ENCODE results near the gene GALNT13.
"Not testable (repeated sequence)": the region's sequence is repeated elsewhere in the genome, so short reads cannot be mapped to it uniquely, and the experiment has no call there.

The GALNT13 gene

DNA sequence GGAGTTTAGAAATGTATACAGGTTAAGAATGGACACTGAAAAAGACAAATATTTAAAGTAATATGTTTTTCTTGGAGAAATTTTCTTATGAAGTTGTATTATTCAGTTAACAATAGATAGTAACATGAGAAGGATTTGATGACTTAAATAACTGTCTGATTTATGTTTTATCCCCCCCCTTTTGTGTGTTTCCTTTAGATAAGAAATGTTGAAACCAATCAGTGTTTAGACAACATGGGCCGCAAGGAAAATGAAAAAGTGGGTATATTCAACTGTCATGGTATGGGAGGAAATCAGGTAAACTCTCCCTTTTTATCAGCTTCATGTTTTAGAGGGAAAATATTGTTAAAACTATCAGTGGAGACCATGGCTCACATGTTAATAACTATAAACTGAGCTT, 537.1 kb downstream of the GALNT13 start:
- no peak for DNase-seq (ENCODE audit: low read depth)

DNA sequence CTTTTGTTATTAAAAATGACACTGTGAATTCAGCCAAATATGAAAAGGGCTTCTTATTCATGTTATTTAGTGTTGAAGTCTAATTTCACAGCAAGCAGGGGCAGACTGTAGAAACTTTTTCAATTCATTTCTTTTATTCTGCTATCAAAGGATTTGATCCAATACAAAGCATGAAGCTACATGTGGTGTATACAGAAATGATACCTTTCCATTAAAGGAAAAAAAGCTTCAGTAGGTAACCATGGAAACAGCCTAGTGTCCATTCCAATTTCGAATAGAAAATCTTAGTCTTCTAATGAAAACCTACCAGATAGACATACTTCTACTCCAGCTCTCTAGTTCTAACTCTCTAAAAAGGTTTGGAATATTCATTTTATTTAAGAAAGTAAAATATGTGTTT, 550.5 kb downstream of the GALNT13 start:
- DNase-seq (ENCODE audit: low read depth), result no peak

DNA sequence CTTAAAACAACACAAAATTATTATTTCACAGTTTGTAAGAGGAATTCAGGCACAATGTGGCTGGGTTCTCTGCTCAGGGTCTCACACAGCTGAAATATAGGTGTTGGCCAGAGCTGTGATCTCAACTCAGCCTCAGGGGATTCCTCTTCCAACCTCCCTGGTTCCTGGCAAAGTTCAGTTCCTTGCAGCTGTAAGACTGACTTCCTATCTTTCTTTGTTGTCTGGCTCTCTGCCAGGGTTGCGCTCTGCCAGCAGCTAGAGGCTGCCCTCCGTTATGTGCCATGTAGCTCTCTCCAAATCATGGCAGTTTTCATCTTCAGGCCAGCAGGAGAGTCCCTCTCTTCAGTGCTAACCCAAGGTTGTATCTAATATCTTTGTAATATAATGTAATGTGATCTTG, 554.3 kb downstream of the GALNT13 start:
- DNase-seq (ENCODE audit: low read depth), result no peak

DNA sequence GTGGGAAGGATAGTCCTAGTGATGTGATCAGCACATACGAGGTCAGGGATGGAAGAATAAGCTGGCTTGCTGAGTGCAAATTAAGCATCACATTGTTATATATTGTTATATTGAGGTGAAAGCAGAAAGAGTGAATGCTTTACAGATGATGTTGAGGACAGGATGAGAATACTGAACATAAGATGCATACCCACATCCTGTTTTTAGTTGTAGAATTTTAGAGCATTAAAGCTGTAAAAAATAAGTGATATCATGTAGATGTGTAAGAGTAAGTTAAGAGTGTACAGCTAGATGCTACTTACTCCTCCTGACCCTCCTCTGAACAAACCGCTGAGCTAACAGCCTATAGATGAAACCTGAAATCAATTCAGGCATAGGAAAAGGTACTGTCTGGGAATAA, 555.7 kb downstream of the GALNT13 start:
- DNase-seq (ENCODE audit: low read depth), result no peak

DNA sequence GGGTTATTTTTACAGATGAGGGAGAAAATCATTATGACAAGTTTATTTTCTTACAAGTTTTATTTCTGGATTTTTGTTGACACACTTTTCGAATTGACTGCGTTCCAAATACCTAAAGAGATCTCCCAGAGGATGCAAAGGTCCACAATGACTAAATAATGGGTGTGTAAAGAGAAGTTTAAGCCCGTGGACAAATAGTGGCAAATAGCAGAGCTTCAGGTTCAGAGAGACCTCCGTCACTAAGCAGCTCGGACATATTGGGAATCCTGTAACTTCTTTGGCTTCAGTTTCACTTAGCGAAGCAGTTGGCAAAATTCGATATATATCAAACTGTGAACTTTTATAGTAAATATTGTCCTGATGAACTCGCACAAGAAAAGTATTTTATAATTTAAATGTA, 556.3 kb downstream of the GALNT13 start:
- DNase-seq (ENCODE audit: low read depth), result no peak

DNA sequence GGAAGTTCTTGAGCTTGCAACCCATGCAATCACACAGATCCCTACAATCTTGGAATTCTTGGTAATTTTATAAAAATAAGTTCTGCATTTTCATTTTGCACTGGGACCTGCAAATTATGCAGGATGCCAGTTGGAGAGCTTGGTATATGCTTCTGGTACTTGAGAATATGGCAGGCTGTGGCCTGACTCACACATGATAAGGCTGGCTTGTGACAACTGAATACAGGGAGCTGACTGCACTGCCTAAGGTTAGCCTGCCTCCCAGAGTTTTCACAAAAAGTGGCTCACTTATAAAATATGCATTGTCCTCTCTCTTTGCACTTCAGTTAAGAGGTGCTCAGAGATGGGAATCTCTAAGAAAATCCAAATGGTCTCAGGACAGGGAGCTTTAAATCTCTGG, 561.3 kb downstream of the GALNT13 start:
- no peak for DNase-seq (ENCODE audit: low read depth)

DNA sequence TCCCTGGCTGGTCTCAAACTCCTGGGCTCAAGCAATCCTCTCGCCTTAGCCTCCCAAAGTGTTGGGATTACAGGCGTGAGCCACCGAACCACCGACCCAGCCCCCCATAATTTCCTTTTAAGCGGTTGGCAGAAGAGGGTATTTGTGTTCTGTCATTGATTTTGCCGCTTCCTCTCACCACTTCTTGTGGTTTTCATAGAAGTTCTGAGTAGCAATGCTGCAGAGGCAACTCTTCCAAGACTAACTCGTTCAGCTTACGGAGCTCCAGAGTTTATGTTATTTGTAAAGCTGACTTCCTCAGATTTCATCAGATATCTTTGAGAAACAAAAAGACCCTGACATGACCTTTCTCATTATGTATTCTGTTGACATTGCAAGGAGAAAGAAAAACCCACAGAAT, 565.4 kb downstream of the GALNT13 start:
- DNase-seq (ENCODE audit: low read depth), result no peak

DNA sequence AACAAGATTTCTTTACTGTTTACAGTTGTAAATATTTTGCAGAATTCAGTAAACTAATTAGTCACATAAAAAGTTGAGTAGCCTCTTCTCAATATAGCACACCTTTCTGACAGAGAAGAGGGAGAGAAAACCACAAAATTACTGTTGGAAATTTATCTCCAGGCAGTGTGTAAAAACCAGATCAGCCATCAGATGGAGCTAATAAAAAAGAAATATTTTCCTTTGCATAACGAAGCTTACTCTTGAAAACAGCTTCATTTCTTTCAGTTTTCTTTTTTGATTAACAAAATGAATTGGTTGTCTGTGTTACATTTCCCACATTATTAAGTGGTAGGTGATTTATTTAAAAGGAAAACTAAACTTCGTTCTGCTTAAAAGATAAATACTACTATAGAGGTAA, 567.4 kb downstream of the GALNT13 start:
- no peak for DNase-seq (ENCODE audit: low read depth)

DNA sequence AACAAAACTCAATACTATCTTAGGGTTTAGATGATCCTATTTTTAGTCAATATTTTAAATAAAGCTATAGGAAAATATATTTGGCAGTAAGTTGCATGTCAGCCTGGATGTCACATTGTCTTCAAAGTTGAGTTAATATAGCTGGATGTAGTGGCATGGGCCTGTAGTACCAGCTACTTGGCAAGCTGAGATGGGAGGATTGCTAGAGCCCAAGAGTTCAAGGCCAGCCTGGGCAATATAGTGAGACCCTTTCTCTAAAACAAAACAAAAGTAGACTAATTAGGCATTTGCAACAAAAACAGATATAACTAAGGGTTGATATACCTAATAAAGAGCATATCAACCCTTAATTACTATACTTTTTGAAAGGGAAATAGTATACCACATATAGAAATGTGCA, 572.2 kb downstream of the GALNT13 start:
- DNase-seq (ENCODE audit: low read depth), result no peak

DNA sequence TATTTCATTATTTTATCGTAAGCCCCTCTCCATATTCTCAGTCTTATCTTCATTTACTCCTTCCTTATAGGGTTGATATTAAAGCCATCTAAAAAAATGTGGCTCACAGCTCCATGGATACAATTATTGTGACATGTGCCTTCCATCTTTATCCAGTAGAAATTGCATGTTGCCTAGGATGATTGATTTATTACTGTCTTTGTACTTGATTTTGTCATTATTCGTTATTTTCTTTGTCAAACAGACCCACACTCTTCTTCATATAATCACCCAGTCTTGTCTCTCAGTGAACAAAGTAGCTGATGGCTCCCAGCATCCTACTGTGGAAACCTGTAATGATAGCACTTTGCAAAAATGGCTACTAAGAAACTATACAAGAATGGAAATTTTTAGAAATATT, 574.6 kb downstream of the GALNT13 start:
- DNase-seq (ENCODE audit: low read depth), result no peak

DNA sequence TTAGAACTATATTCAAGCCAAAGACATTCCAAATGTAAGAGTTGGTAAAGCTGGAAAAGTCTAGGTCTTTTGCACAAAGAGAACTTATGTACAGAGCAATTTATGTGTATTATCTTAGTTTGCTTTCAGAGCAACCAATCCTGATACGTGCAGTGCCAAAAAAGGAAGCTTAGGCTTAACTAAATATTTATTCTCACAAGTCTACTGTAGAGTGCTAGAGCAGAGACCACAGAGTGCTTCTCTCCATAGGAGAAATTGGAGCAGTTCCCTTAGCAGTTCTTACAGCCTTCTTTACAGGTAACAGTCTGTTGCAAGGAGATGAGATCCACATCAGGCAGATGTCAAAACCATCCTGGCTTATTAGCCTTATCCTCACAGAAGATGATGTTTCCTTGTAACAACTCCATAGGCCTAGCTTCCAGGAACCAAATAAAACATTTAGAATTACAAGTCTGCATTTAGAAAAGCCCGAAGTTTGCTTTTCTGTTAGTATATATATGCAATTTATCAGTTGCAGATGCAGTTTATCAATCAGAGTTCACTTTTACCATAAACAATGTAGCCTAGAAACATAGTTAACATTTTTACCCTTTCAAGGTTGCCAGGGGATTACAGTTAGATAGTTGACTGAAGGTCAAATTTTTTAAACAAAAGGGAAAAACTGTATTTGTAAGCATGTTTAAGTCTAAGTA, 576.2 kb downstream of the GALNT13 start:
- no peak for DNase-seq (ENCODE audit: low read depth)

DNA sequence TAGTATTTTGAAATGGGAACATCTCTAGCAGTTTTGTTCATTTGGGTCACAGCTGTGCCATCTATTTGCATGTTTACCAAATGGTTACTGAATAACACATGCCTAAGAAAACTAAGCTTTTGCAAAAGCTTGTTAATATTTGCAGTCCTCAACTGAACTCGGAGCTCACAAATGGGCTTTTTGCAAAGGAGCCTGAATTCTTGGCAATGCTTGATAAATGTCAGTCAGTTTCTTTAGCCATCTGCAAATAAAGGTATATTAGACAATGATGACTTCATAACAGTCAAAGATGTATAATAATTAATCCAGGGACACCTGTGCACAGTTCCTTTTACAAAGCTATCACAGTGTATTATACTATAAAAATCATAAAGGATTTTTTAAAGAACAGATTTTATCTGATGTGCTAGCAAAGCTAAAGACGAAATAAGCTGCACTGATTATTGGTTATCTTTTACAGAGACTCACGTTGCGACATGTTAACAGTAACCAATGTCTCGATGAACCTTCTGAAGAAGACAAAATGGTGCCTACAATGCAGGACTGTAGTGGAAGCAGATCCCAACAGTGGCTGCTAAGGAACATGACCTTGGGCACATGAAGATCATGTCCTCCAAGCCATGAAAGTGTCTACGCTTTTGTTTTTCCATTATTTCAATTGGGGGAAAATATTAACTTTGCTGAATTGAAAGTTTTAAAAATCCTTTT, 578.4 kb downstream of the GALNT13 start:
- DNase-seq (ENCODE audit: low read depth), result no peak

DNA sequence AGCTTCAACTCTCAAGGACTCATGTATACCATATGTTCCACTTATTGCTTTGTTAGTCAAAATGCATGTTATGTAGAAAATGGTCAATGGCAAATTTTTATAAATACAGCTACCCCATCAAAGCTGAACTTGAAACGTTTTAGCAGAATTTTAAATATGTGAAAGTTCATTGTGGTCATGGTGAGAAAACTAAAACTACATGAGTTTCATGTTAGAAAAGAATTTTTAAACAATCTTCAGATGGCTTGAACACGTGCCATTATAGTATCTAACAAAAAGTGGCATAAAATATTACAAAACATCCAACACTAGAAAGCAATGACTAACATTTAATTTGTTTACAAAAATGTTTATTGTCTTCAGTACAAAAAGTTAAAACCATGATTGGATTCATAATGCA, 580.7 kb downstream of the GALNT13 start:
- no peak for DNase-seq (ENCODE audit: low read depth)

DNA sequence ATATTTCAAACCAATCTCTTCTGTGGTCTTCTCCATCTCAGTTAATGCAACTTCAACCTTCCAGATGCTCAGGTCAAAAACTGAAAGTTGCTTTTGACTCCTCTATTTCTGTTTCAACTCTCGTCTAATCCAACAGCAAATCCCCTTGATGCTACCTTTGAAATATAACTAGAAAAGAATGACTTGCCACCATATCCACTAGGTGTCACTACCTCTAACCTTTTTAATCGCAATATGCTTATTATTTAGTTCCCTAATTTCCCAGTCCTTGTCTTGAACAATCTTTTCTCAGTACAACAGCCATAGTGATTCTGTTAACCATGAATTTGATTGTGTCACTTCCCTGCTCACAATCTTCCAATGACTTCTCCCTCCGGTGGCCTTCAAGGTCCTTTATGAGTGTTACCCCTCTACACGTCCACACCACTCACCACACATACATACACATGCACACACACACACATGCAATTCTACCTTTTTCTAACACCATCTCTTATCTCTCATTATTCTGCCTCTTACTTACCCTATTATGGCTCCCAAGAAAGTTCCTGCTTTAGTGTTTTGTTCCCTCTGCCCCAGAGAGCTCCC, 581.3 kb downstream of the GALNT13 start:
- no peak for DNase-seq (ENCODE audit: low read depth)

DNA sequence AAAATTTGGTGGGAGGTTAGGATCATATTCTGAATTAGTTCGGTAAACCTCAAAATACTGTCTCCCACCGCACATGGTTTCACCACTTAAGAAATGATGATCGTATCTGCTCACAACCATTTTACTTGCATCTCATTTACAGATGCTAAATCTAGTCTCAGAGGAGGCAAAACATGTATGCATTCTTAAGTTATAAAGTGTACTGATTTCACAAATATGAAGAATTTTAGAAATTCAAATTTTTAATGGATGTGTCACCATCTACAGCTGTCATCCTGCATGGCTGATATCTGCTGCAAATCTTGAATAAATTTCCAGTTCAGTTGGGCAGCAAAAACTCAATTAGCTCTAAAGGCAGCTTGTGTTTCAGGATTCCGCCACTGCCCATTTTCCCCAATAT, 583.4 kb downstream of the GALNT13 start:
- DNase-seq (ENCODE audit: low read depth), result no peak

DNA sequence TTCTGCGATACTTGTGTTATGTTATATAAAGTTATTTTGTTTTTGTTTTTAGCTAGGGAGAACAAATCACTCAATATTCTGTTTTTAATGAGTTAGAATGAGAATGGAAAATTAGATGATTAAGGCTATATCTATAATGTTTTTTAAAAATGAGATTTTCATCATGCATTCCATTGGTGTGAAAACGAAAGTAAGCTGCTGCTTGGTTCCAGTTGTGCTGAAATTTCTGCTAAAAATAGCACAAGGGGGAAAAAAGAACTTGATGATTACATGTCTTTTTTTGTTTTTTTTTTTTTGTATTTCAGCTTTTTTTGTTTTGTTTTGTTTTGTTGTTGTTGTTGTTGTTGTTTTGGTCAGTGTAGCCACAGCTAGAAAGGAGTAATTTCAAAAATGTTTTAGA, 584.1 kb downstream of the GALNT13 start:
- no peak for DNase-seq (ENCODE audit: low read depth)

DNA sequence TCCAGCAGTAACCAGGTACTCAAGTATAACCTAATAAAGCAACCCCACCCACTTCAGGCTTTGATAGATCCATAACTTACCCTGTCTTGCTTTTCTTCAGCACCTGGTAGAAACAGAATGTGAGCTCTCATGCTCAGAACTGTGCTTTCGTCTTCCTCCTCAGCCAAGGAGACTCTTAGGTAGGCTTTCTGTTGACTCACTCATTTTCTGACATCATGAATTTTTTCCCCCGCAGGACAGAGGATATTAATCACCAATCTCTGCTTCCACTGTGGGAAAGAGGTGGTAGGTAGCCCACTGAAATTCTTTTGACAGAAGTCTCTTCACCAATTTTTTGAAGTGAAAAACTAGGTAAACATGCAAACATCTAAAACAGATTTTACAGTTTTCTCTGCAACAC, 585.6 kb downstream of the GALNT13 start:
- no peak for DNase-seq (ENCODE audit: low read depth)

DNA sequence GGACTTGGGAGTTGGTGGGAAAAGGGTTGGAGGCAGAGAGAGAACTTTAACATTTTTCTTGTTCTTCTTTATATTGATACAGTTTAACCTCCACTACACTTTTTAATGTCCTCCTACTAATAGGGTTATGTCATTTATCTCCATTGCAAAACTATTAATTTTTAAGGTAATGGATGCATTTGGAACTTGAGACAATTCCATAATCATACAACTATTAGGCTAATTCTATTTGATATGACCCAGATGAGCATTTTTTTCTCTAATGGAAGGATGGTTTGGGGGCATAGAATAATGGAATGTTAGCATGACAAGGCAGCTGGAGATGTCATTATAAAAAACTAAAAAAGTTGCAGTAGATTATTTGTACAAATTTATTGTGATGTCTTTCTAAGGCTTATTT, 587.6 kb downstream of the GALNT13 start:
- no peak for DNase-seq (ENCODE audit: low read depth)

DNA sequence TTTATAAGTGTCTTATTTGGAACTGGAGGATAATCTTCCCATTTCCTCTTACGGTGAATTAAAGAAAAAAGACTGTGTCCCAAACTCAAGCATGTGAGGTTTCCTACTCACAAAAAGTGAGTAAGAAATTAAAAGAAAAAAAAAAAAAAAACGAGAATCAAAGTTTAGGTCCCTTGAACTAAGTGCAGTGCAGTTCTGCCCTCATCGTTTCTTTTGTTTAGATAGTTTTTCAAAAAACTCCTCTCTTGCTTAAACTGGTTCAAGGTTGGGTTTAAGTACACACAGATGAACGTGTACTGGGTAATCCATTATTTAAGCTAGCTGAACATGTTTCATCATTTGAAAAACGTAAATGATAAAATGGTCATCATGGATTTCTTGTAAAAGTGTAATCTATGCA, 590.9 kb downstream of the GALNT13 start:
- no peak for DNase-seq (ENCODE audit: low read depth)

DNA sequence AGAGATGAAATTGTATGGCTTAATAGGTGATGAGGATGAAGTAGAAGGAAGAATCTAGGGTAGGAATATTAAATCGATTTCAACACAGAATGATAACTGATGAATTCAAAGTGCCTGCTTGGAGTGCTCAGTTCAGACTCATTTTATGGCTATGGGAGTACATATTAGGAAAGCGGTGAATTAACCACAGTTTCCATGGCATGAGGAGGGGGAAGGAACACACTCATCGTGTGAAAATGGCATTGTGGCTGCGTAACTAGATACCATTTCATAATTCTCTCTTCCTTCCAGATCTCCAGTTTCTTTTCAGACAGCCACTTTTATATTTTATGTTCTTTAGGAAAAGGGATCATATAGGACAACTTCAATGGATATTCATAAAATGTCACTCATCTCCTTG, 594.5 kb downstream of the GALNT13 start:
- no peak for DNase-seq (ENCODE audit: low read depth)

DNA sequence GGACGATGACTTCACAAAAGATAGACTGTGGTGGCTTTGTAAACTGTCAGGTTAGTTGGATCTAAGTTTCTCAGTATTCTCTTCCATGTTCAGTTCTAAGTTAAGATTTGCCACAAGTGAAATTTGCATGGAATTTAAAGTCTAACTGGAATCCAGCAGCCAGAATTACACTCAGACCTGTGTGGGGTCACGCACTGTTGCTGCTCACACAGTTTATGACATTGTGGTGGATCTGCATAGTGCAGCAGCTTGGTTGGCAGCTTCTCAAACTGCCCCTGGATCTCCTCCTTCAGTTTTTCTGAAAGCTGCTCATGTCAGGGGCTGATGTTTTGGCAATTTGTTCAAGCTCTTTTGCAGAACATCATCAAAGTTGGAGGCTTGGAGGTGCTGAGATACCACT, 598.7 kb downstream of the GALNT13 start:
- DNase-seq (ENCODE audit: low read depth), result no peak

DNA sequence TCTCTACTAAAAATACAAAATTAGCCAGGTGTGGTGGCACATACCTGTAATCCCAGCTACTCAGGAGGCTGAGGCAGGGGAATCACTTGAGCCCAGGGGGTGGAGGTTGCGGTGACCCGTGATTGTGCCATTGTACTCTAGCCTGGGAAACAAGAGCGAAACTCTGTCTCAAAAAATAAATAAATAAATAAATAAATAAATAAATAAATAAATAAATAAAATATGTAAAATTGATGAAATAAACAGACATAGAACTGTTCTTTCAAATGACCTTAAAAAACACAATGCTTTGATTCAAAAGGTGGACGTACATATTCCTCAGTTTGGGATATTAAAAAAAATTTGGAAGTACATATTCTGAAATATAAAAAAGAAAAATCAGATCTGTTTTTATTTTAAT, 599.8 kb downstream of the GALNT13 start:
- not testable (repeated sequence) for DNase-seq (ENCODE audit: low read depth)

DNA sequence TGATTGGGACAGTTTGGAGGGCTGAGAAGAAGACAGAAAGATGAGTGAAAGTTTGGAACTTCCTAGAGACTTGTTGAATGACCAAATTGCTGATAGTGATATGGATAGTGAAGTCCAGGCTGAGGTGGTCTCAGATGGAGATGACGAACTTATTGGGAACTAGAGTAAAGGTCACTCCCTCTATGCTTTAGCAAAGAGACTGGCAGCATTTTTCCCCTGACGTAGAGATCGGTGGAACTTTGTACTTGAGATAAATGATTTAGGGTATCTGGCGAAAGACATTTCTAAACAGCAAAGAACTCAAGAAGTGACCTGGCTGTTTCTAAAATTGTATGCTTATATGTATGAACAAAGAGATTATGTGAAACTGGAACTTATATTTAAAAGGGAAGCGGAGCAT, 605.6 kb downstream of the GALNT13 start:
- no peak for DNase-seq (ENCODE audit: low read depth)

DNA sequence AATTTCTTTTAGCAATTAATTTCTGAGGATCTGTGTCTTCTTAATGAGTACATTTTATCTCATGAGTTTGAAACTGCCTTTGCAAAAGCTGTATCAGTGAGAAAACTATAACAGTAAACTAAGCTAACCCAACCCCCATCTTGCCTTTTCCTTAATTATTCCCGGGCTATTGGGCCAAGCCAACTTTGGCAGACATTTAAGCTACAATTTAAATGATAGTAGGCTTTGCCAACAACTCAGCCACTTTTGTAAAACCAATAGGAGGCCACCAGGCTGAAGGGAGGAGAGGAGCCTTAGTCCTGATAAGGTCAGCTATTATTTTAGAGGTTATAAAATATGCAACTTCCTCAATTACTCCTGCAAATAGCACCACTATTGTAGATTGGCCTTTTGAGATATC, 608.8 kb downstream of the GALNT13 start:
- no peak for DNase-seq (ENCODE audit: low read depth)

Data from T follicular helper cell (primary cell).